GM12875 (cell line): Measurements from ENCODE around the gene WDR83.
"Not testable (repeated sequence)": the region's sequence is repeated elsewhere in the genome, so short reads cannot be mapped to it uniquely, and the experiment has no call there.

Experiments
- H3K4me3 ChIP-seq: one replicate; pipeline ENCODE4 v1.5.1; 2011; ENCODE audit warnings: low read depth, low read length, control low read depth
- TF ChIP-seq, protein P1 (sequence below): IDR thresholded peaks from 2 replicates; pipeline ENCODE4 v1.5.1; 2011; ENCODE audit warnings: low read depth, mild to moderate bottlenecking, control low read depth, inconsistent platforms, low read length, moderate library complexity, borderline replicate concordance; ENCODE audit not compliant: insufficient read depth

The WDR83 gene, protein sequence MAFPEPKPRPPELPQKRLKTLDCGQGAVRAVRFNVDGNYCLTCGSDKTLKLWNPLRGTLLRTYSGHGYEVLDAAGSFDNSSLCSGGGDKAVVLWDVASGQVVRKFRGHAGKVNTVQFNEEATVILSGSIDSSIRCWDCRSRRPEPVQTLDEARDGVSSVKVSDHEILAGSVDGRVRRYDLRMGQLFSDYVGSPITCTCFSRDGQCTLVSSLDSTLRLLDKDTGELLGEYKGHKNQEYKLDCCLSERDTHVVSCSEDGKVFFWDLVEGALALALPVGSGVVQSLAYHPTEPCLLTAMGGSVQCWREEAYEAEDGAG

GRCh38 chr19:12666265-12667048 lies at the start of gene WDR83, which contains the start of gene MAN2B1:
WDR83 (plus strand) TSS chr19:12666807; CDS start chr19:12669791, 2,984 bp downstream.
MAN2B1 (minus strand) TSS chr19:12666742; CDS start chr19:12666701, 41 bp downstream.
- TF ChIP-seq, protein P1, sequence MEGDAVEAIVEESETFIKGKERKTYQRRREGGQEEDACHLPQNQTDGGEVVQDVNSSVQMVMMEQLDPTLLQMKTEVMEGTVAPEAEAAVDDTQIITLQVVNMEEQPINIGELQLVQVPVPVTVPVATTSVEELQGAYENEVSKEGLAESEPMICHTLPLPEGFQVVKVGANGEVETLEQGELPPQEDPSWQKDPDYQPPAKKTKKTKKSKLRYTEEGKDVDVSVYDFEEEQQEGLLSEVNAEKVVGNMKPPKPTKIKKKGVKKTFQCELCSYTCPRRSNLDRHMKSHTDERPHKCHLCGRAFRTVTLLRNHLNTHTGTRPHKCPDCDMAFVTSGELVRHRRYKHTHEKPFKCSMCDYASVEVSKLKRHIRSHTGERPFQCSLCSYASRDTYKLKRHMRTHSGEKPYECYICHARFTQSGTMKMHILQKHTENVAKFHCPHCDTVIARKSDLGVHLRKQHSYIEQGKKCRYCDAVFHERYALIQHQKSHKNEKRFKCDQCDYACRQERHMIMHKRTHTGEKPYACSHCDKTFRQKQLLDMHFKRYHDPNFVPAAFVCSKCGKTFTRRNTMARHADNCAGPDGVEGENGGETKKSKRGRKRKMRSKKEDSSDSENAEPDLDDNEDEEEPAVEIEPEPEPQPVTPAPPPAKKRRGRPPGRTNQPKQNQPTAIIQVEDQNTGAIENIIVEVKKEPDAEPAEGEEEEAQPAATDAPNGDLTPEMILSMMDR: no peak
- H3K4me3 ChIP-seq: peak within 1 kb of the TSS; percentile 72

DNA sequence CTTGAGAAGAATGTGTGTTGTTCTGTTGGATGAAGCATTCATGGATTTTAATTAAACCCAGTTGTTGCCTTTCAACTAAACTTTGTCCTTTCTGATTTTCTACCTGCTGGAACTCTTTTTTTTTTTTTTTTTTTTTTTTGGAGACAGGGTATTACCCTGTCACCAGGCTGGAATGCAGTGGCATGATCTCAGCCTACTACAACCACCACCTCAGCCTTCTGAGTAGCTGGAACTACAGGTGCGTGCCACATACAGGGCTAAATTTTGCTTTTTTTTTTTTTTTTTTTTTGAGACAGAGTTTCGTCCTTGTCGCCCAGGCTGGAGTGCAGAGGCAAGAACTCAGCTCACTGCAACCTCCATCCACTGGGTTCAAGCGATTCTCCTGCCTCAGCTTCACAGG lies 49.0 kb upstream of the WDR83 start:
- H3K4me3 ChIP-seq: no peak overlapping the region
- TF ChIP-seq, protein P1: no peak

- H3K4me3 ChIP-seq: not testable (repeated sequence)
These were observed 45.2 kb upstream of the WDR83 start for GRCh38 chr19:12621253-12622024.

GRCh38 chr19:12623361-12624031 lies 43.1 kb upstream of the WDR83 start:
- TF ChIP-seq, protein P1: no peak

GRCh38 chr19:12626958-12627357 lies 39.6 kb upstream of the WDR83 start:
- TF ChIP-seq, protein P1: no peak
- no peak overlapping the region for H3K4me3 ChIP-seq

More at GRCh38 chr19:12623361-12624031, 43.1 kb upstream of the WDR83 start:
- no peak overlapping the region for H3K4me3 ChIP-seq

DNA sequence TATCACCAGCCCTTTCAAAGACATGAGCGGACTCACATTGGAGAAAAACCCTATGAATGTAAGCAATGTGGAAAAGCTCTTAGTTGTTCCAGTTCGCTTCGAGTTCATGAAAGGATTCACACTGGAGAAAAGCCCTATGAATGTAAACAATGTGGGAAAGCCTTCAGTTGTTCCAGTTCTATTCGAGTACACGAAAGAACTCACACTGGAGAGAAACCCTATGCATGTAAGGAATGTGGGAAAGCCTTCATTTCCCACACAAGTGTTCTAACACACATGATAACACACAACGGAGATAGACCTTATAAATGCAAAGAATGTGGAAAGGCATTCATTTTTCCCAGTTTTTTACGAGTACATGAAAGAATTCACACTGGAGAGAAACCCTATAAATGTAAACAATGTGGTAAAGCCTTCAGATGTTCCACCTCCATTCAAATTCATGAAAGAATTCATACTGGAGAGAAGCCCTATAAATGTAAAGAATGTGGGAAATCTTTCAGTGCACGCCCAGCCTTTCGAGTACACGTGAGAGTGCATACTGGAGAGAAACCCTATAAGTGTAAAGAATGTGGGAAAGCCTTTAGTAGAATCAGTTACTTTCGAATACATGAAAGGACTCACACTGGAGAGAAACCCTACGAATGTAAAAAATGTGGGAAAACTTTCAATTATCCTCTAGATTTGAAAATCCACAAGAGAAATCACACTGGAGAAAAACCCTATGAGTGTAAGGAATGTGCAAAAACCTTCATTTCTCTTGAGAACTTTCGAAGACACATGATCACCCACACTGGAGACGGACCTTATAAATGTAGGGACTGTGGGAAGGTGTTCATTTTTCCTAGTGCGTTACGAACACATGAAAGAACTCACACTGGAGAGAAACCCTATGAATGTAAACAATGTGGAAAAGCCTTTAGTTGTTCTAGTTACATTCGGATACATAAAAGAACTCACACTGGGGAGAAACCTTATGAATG lies 38.3 kb upstream of the WDR83 start:
- TF ChIP-seq, protein P1: no peak
- no peak overlapping the region for H3K4me3 ChIP-seq
